C4-2B (cell line): Measurements from ENCODE around the gene SLC17A6.

ENCODE experiments used
- ZFX ChIP-seq: fragments of 450-650 bp; IDR thresholded peaks from 2 replicates; pipeline ENCODE4 v1.6.1; 2017
- TF ChIP-seq, protein P1 (sequence below): fragments of 450-650 bp; conservative IDR thresholded peaks from 2 replicates; pipeline ENCODE4 v1.5.1; 2017; ENCODE audit warnings: mild to moderate bottlenecking

- TF ChIP-seq, protein P1, sequence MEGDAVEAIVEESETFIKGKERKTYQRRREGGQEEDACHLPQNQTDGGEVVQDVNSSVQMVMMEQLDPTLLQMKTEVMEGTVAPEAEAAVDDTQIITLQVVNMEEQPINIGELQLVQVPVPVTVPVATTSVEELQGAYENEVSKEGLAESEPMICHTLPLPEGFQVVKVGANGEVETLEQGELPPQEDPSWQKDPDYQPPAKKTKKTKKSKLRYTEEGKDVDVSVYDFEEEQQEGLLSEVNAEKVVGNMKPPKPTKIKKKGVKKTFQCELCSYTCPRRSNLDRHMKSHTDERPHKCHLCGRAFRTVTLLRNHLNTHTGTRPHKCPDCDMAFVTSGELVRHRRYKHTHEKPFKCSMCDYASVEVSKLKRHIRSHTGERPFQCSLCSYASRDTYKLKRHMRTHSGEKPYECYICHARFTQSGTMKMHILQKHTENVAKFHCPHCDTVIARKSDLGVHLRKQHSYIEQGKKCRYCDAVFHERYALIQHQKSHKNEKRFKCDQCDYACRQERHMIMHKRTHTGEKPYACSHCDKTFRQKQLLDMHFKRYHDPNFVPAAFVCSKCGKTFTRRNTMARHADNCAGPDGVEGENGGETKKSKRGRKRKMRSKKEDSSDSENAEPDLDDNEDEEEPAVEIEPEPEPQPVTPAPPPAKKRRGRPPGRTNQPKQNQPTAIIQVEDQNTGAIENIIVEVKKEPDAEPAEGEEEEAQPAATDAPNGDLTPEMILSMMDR, result no peak
- TF ChIP-seq ZFX, result no peak
Observed at GRCh38 chr11:22405377-22405776, 67.2 kb downstream of the SLC17A6 start.
